HUES64 (cell line): Measurements from ENCODE around the gene FILIP1L.
"Not testable (repeated sequence)": the region's sequence is repeated elsewhere in the genome, so short reads cannot be mapped to it uniquely, and the experiment has no call there.

Source experiments
- H3K27ac ChIP-seq: 2 replicates; pipeline ENCODE4 v1.7.0; 2013; ENCODE audit warnings: low read depth, low read length, inconsistent platforms
- H3K27me3 ChIP-seq: 2 replicates; pipeline ENCODE4 v1.6.1; 2013; ENCODE audit warnings: mild to moderate bottlenecking, low read length; ENCODE audit not compliant: insufficient read depth
- H3K36me3 ChIP-seq: 2 replicates; pipeline ENCODE4 v1.6.1; 2013; ENCODE audit warnings: mild to moderate bottlenecking, low read length; ENCODE audit not compliant: insufficient read depth
- H3K4me1 ChIP-seq: 2 replicates; pipeline ENCODE4 v1.6.1; 2013; ENCODE audit warnings: mild to moderate bottlenecking, low read length, moderate library complexity; ENCODE audit not compliant: insufficient read depth
- H3K4me3 ChIP-seq: 2 replicates; pipeline ENCODE4 v1.5.1; 2013; ENCODE audit warnings: mild to moderate bottlenecking, low read length, moderate library complexity
- H3K9ac ChIP-seq: 2 replicates; pipeline ENCODE4 v1.6.1; 2013; ENCODE audit warnings: mild to moderate bottlenecking, low read depth, low read length
- H3K9me3 ChIP-seq: 2 replicates; pipeline ENCODE4 v1.6.1; 2013; ENCODE audit warnings: low read depth, low read length; ENCODE audit not compliant: insufficient read depth
- WGBS: fragments of 150-250, 120-280 bp; methylation state at CpG from one replicate; pipeline ENCODE4 v1.1.7; 2013; ENCODE audit warnings: missing lambda C conversion rate; 5-methylcytosine and 5-hydroxymethylcytosine counted together

Gene FILIP1L

GRCh38 chr3:99850608-99851007 lies 263.7 kb downstream of the FILIP1L start:
- WGBS, result 89% methylated on average over 6 of the region's 6 CpGs
- Histone ChIP-seq H3K4me1 (peaks cover 32% of the 10 kb centered on the region), H3K4me3 (no peak overlapping the region), H3K9me3 (no peaks in the 10 kb centered on the region), H3K9ac (no peak overlapping the region), H3K36me3 (no peaks in the 10 kb centered on the region), H3K27me3 (no peaks in the 10 kb centered on the region), H3K27ac (no peak overlapping the region)

GRCh38 chr3:99848433-99848832 lies 265.9 kb downstream of the FILIP1L start:
- Histone ChIP-seq H3K4me3 (no peak overlapping the region), H3K36me3 (no peaks in the 10 kb centered on the region), H3K9ac (no peak overlapping the region), H3K9me3 (no peaks in the 10 kb centered on the region), H3K4me1 (peaks cover 28% of the 10 kb centered on the region), H3K27ac (no peak overlapping the region), H3K27me3 (no peaks in the 10 kb centered on the region)
- 95% methylated on average over 6 of the region's 6 CpGs for WGBS

GRCh38 chr3:99846477-99847160 lies 267.7 kb downstream of the FILIP1L start:
- H3K4me3 ChIP-seq, result no peak overlapping the region

GRCh38 chr3:99845999-99846398 lies 268.3 kb downstream of the FILIP1L start:
- H3K4me1 ChIP-seq, result peaks cover 21% of the 10 kb centered on the region
- H3K9ac ChIP-seq, result no peak overlapping the region
- no peaks in the 10 kb centered on the region for H3K9me3 ChIP-seq
- WGBS, result 100% methylated on average over 2 of the region's 2 CpGs
- H3K4me3 ChIP-seq, result no peak overlapping the region
- H3K27ac ChIP-seq, result no peak overlapping the region
- no peaks in the 10 kb centered on the region for H3K36me3 ChIP-seq
- H3K27me3 ChIP-seq, result no peaks in the 10 kb centered on the region

More at GRCh38 chr3:99846477-99847160, 267.7 kb downstream of the FILIP1L start:
- Histone ChIP-seq H3K9me3 (no peaks in the 10 kb centered on the region), H3K27me3 (no peaks in the 10 kb centered on the region), H3K4me1 (peaks cover 21% of the 10 kb centered on the region), H3K36me3 (no peaks in the 10 kb centered on the region), H3K9ac (no peak overlapping the region), H3K27ac (no peak overlapping the region)
- 84% methylated on average over 5 of the region's 6 CpGs for WGBS

- H3K27me3 ChIP-seq, result no peaks in the 10 kb centered on the region
- H3K9ac ChIP-seq, result no peak overlapping the region
- WGBS, result 90% methylated on average over 2 of the region's 4 CpGs
- H3K9me3 ChIP-seq, result no peaks in the 10 kb centered on the region
- H3K36me3 ChIP-seq, result no peaks in the 10 kb centered on the region
- no peak overlapping the region for H3K27ac ChIP-seq
- no peak overlapping the region for H3K4me3 ChIP-seq
- H3K4me1 ChIP-seq, result peaks cover 17% of the 10 kb centered on the region
Observed at GRCh38 chr3:99845331-99845730, 269.0 kb downstream of the FILIP1L start.

GRCh38 chr3:99843590-99844258 lies 270.6 kb downstream of the FILIP1L start:
- Histone ChIP-seq H3K9ac (no peak overlapping the region), H3K4me3 (no peak overlapping the region), H3K9me3 (no peaks in the 10 kb centered on the region), H3K27me3 (no peaks in the 10 kb centered on the region), H3K27ac (no peak overlapping the region), H3K36me3 (no peaks in the 10 kb centered on the region), H3K4me1 (peaks cover 15% of the 10 kb centered on the region)
- 83% methylated on average over 10 of the region's 10 CpGs for WGBS

GRCh38 chr3:99842826-99843589 lies 271.3 kb downstream of the FILIP1L start:
- Histone ChIP-seq H3K4me1 (peaks cover 15% of the 10 kb centered on the region), H3K9me3 (no peaks in the 10 kb centered on the region), H3K4me3 (no peak overlapping the region), H3K27ac (no peak overlapping the region), H3K36me3 (no peaks in the 10 kb centered on the region), H3K9ac (no peak overlapping the region), H3K27me3 (no peaks in the 10 kb centered on the region)
- 67% methylated on average over 1 of the region's 2 CpGs for WGBS

GRCh38 chr3:99841949-99842348 lies 272.4 kb downstream of the FILIP1L start:
- not testable (repeated sequence) for H3K27ac ChIP-seq, H3K36me3 ChIP-seq, H3K27me3 ChIP-seq, H3K9ac ChIP-seq, H3K4me3 ChIP-seq, H3K9me3 ChIP-seq
- H3K4me1 ChIP-seq, result peaks cover 15% of the 10 kb centered on the region
- 96% methylated on average over 4 of the region's 4 CpGs for WGBS

GRCh38 chr3:99839613-99840012 lies 274.7 kb downstream of the FILIP1L start:
- WGBS, result 92% methylated on average over 1 of the region's 1 CpG
- Histone ChIP-seq H3K4me3 (no peak overlapping the region), H3K9ac (no peak overlapping the region), H3K27me3 (no peaks in the 10 kb centered on the region), H3K9me3 (no peaks in the 10 kb centered on the region), H3K36me3 (no peaks in the 10 kb centered on the region), H3K27ac (no peak overlapping the region), H3K4me1 (peaks cover 10% of the 10 kb centered on the region)

- H3K4me3 ChIP-seq, result no peak overlapping the region
- peaks cover 2% of the 10 kb centered on the region; the same call in 1 of the 2 replicates for H3K4me1 ChIP-seq
- no peaks in the 10 kb centered on the region for H3K36me3 ChIP-seq
- no peak overlapping the region for H3K9ac ChIP-seq
- H3K27me3 ChIP-seq, result no peaks in the 10 kb centered on the region
- no peak overlapping the region for H3K27ac ChIP-seq
- no peaks in the 10 kb centered on the region for H3K9me3 ChIP-seq
Observed at GRCh38 chr3:99838755-99839154, 275.5 kb downstream of the FILIP1L start.

GRCh38 chr3:99837715-99838114 lies 276.6 kb downstream of the FILIP1L start:
- no peaks in the 10 kb centered on the region for H3K27me3 ChIP-seq
- no peak overlapping the region for H3K4me3 ChIP-seq
- no peaks in the 10 kb centered on the region for H3K36me3 ChIP-seq
- WGBS, result 89% methylated on average over 1 of the region's 1 CpG
- H3K9me3 ChIP-seq, result no peaks in the 10 kb centered on the region
- no peak overlapping the region for H3K9ac ChIP-seq
- H3K27ac ChIP-seq, result no peak overlapping the region
- H3K4me1 ChIP-seq, result no peaks in the 10 kb centered on the region
